Stomach (tissue), 4 donors: ENCODE data around the gene STX18.

Source experiments
- CTCF ChIP-seq, 7 experiments: fragments of 450-650 bp in 4 of 7; fragments of 200-600 bp in 3 of 7; sonication (generic) in 3 of 7; IDR thresholded peaks; one replicate each; pipeline ENCODE4 v1.5.1; 2016 to 2019; ENCODE audit warnings: antibody characterized with exemption in 7 of 7, control low read depth in 2 of 7, mild to moderate bottlenecking in 1 of 7
- POLR2A ChIP-seq, 4 donors: fragments of 450-650 bp; IDR thresholded peaks; one replicate each; pipeline ENCODE4 v1.6.1; 2016; ENCODE audit warnings: antibody characterized with exemption in 4 of 4, control low read depth in 2 of 4, mild to moderate bottlenecking in 1 of 4, moderate library complexity in 1 of 4

GRCh38 chr4:4394644-4395043 lies 147.2 kb downstream of the STX18 start:
- TF ChIP-seq CTCF (IDR thresholded peaks at IDR 0.05): no peak
- TF ChIP-seq POLR2A (IDR thresholded peaks at IDR 0.05): no peak
